ENCODE measurements around the gene BUD23. TPM values are rescaled to one million over a fixed set of nuclear protein-coding genes. Genes with fewer than 3 reads are reported as not detected.

BUD23 gene
- total RNA-seq, 1 experiment from 2014 or later: 124 TPM

DNA sequence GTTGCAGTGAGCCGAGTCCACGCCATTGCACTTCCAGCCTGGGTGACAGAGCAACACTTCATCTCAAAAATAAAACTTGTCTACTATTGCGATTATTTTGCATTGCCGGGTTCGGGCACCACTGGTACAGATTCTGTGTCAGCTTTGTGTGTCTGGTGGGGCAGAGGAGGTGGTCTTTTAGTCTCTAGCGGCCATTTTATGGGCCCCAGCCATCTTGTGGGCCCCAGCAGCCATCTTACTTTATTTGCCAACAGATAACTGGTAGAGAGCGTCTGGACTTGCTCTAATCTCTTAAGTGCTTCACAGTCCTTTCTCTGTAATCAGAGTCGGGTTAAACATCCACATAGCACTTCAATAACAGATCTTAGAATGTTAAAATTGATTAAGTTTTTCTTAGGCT lies 4.9 kb downstream of the BUD23 start:
- intact Hi-C loops (cut with micrococcal nuclease; ENCODE audit: unreplicated experiment): no loop called here
- ChIA-PET CTCF (no interaction called here), POLR2A (no interaction called here)
- no peak overlapping the region for H3K27ac ChIP-seq (ENCODE audit: low read length)
- H3K4me3 ChIP-seq (ENCODE audit: low read depth in 2 of 2, low read length in 2 of 2): no peak overlapping the region
- ATAC-seq: no peak
- in situ Hi-C loops (cut with HindIII; ENCODE audit: low pct_unique_long_range_greater_than_20kb, low sequenced_read_pairs): no loop called here
- H3K4me1 ChIP-seq (ENCODE audit: control insufficient read depth, insufficient read depth, low read length): peaks cover 6% of the 10 kb centered on the region; the same call in 1 of the 2 replicates
- DNase-seq (ENCODE audit: low read depth, low spot score): no peak
- H3K36me3 ChIP-seq (ENCODE audit: control insufficient read depth, insufficient read depth, low read length): peaks cover 29% of the 10 kb centered on the region
- no peaks in the 10 kb centered on the region for H3K27me3 ChIP-seq (ENCODE audit: control insufficient read depth, insufficient read depth, low read length)
- TF ChIP-seq CTCF (IDR thresholded peaks at IDR 0.05) (no peak), TCF7L2 (IDR thresholded peaks at IDR 0.05; ENCODE audit: low read depth, low read length) (no peak), SIN3A (IDR thresholded peaks at IDR 0.05; ENCODE audit: borderline replicate concordance, insufficient read depth, low read depth, low read length) (no peak), POLR2AphosphoS5 (IDR thresholded peaks at IDR 0.05; ENCODE audit: low read depth, low read length) (no peak)
- no TSS peak for BruUV-seq (replicated peaks)
- H3K9me3 ChIP-seq (ENCODE audit: control insufficient read depth, insufficient read depth, low read depth, low read length): no peaks in the 10 kb centered on the region

DNA sequence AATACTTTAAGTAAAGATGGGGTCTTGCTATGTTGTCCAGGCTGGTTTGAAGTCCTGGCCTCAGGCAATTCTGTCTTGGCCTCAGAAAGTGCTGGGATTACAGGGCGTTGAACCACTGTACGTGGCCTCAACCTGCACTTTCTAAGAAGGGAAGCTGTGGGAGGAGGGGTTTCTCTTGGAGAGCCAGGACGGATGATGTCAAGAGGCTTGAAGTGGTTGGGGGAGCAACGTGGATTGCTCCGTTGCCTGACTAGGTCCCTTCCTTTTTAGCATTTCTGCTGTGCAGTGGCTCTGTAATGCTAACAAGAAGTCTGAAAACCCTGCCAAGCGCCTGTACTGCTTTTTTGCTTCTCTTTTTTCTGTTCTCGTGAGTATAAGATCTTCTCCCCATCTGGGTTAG lies 7.2 kb downstream of the BUD23 start:
- no TSS peak for BruUV-seq (replicated peaks)
- ATAC-seq (no peak), DNase-seq (ENCODE audit: low read depth, low spot score) (no peak)
- Histone ChIP-seq H3K4me1 (ENCODE audit: control insufficient read depth, insufficient read depth, low read length) (no peaks in the 10 kb centered on the region), H3K27ac (ENCODE audit: low read length) (no peak overlapping the region), H3K9me3 (ENCODE audit: control insufficient read depth, insufficient read depth, low read depth, low read length) (no peaks in the 10 kb centered on the region), H3K4me3 (ENCODE audit: low read depth in 2 of 2, low read length in 2 of 2) (no peak overlapping the region), H3K36me3 (ENCODE audit: control insufficient read depth, insufficient read depth, low read length) (peaks cover 29% of the 10 kb centered on the region), H3K27me3 (ENCODE audit: control insufficient read depth, insufficient read depth, low read length) (no peaks in the 10 kb centered on the region)
- TF ChIP-seq POLR2AphosphoS5 (IDR thresholded peaks at IDR 0.05; ENCODE audit: low read depth, low read length) (no peak), TCF7L2 (IDR thresholded peaks at IDR 0.05; ENCODE audit: low read depth, low read length) (no peak)
- CTCF ChIA-PET: no interaction called here
- POLR2A ChIA-PET: no interaction called here
- in situ Hi-C loops (cut with HindIII; ENCODE audit: low pct_unique_long_range_greater_than_20kb, low sequenced_read_pairs): no loop called here
- intact Hi-C loops (cut with micrococcal nuclease; ENCODE audit: unreplicated experiment): no loop called here

GRCh38 chr7:73696372-73696771 lies 13.0 kb downstream of the BUD23 start:
- H3K4me1 ChIP-seq (ENCODE audit: control insufficient read depth, insufficient read depth, low read length): peaks cover 26% of the 10 kb centered on the region
- CTCF ChIA-PET: interaction anchor here (0.5 to 3.2 kb wide), 2 partner anchors 12 to 29 kb away, joined by 3 to 10 read pairs; no protein-coding TSS in a partner anchor
- peaks cover 11% of the 10 kb centered on the region for H3K36me3 ChIP-seq (ENCODE audit: control insufficient read depth, insufficient read depth, low read length)
- ATAC-seq (no peak), DNase-seq (ENCODE audit: low read depth, low spot score) (no peak)
- POLR2A ChIA-PET: interaction anchor here (0.6 kb wide), 1 partner anchor 12 kb away, joined by 5 read pairs; no protein-coding TSS in a partner anchor
- TF ChIP-seq, protein P1, sequence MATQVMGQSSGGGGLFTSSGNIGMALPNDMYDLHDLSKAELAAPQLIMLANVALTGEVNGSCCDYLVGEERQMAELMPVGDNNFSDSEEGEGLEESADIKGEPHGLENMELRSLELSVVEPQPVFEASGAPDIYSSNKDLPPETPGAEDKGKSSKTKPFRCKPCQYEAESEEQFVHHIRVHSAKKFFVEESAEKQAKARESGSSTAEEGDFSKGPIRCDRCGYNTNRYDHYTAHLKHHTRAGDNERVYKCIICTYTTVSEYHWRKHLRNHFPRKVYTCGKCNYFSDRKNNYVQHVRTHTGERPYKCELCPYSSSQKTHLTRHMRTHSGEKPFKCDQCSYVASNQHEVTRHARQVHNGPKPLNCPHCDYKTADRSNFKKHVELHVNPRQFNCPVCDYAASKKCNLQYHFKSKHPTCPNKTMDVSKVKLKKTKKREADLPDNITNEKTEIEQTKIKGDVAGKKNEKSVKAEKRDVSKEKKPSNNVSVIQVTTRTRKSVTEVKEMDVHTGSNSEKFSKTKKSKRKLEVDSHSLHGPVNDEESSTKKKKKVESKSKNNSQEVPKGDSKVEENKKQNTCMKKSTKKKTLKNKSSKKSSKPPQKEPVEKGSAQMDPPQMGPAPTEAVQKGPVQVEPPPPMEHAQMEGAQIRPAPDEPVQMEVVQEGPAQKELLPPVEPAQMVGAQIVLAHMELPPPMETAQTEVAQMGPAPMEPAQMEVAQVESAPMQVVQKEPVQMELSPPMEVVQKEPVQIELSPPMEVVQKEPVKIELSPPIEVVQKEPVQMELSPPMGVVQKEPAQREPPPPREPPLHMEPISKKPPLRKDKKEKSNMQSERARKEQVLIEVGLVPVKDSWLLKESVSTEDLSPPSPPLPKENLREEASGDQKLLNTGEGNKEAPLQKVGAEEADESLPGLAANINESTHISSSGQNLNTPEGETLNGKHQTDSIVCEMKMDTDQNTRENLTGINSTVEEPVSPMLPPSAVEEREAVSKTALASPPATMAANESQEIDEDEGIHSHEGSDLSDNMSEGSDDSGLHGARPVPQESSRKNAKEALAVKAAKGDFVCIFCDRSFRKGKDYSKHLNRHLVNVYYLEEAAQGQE (IDR thresholded peaks at IDR 0.05; ENCODE audit: insufficient read depth in 1 of 2, low read depth in 2 of 2, low read length in 1 of 2): no peak
- TF ChIP-seq TCF7L2 (IDR thresholded peaks at IDR 0.05; ENCODE audit: low read depth, low read length) (no peak), SIN3A (IDR thresholded peaks at IDR 0.05; ENCODE audit: borderline replicate concordance, insufficient read depth, low read depth, low read length) (no peak), CTCF (IDR thresholded peaks at IDR 0.05) (no peak), POLR2AphosphoS5 (IDR thresholded peaks at IDR 0.05; ENCODE audit: low read depth, low read length) (no peak)
- in situ Hi-C loops (cut with HindIII; ENCODE audit: low pct_unique_long_range_greater_than_20kb, low sequenced_read_pairs) (no loop called here), intact Hi-C loops (cut with micrococcal nuclease; ENCODE audit: unreplicated experiment) (no loop called here)
- no peaks in the 10 kb centered on the region for H3K27me3 ChIP-seq (ENCODE audit: control insufficient read depth, insufficient read depth, low read length)
- H3K4me3 ChIP-seq (ENCODE audit: low read depth in 2 of 2, low read length in 2 of 2): no peak overlapping the region
- no peak overlapping the region for H3K27ac ChIP-seq (ENCODE audit: low read length)
- no TSS peak for BruUV-seq (replicated peaks)
- no peaks in the 10 kb centered on the region for H3K9me3 ChIP-seq (ENCODE audit: control insufficient read depth, insufficient read depth, low read depth, low read length)

All from Panc1 (cell line).